Glutamatergic neuron (in vitro differentiated cells): ENCODE measurements around the gene SOWAHA. TPM values are rescaled to one million over a fixed set of nuclear protein-coding genes. Genes with fewer than 3 reads are reported as not detected.

Experiments used
- DNase-seq: peaks from one replicate; pipeline ENCODE4 v3.0.0; 2022
- H3K27ac Mint-ChIP-seq: one replicate; pipeline ENCODE4 v1.8.0; 2020; ENCODE audit warnings: mild to moderate bottlenecking, mixed read lengths, inconsistent platforms; ENCODE audit not compliant: unreplicated experiment
- H3K27me3 Mint-ChIP-seq: one replicate; pipeline ENCODE4 v1.8.0; 2020; ENCODE audit warnings: mild to moderate bottlenecking, moderate library complexity, mixed read lengths, inconsistent platforms; ENCODE audit not compliant: unreplicated experiment
- H3K36me3 Mint-ChIP-seq: one replicate; pipeline ENCODE4 v1.8.0; 2020; ENCODE audit warnings: mild to moderate bottlenecking, mixed read lengths, inconsistent platforms; ENCODE audit not compliant: unreplicated experiment
- H3K4me1 Mint-ChIP-seq: one replicate; pipeline ENCODE4 v1.8.0; 2020; ENCODE audit warnings: mild to moderate bottlenecking, low read depth, mixed read lengths, inconsistent platforms; ENCODE audit not compliant: unreplicated experiment
- H3K4me3 Mint-ChIP-seq: one replicate; pipeline ENCODE4 v1.8.0; 2020; ENCODE audit warnings: mild to moderate bottlenecking, mixed read lengths, inconsistent platforms; ENCODE audit not compliant: unreplicated experiment
- H3K9me3 Mint-ChIP-seq: one replicate; pipeline ENCODE4 v1.8.0; 2020; ENCODE audit warnings: mild to moderate bottlenecking, moderate library complexity, mixed read lengths, inconsistent platforms; ENCODE audit not compliant: unreplicated experiment
- CTCF ChIP-seq: fragments of 200-600 bp; sonication (generic); IDR thresholded peaks from one replicate; pipeline ENCODE4 v1.5.0; 2021; ENCODE audit not compliant: partially characterized antibody, unreplicated experiment
- total RNA-seq: library from RNA; stranded (reverse); fragmentation: NEBNext Ultra II Directional; extraction: Animal tissue kit (Norgen Biotek cat#: 25700); gene quantifications from one replicate; pipeline ENCODE4 v1.2.1, GENCODE V29; 2021; ENCODE audit not compliant: unreplicated experiment

The SOWAHA gene
- total RNA-seq, 1 donor from 2014 or later: 0.12 TPM

- peaks cover 14% of the 10 kb centered on the region for H3K27me3 Mint-ChIP-seq
- TF ChIP-seq CTCF: no peak
- H3K36me3 Mint-ChIP-seq: no peaks in the 10 kb centered on the region
- no peak overlapping the region for H3K27ac Mint-ChIP-seq
- H3K4me3 Mint-ChIP-seq: no peak overlapping the region
- DNase-seq: no peak
- peaks cover 6% of the 10 kb centered on the region for H3K4me1 Mint-ChIP-seq
- peaks cover 3% of the 10 kb centered on the region for H3K9me3 Mint-ChIP-seq
Observed at GRCh38 chr5:132771503-132771998, 41.6 kb upstream of the SOWAHA start.

- H3K9me3 Mint-ChIP-seq: no peaks in the 10 kb centered on the region
- no peak for DNase-seq
- peaks cover 6% of the 10 kb centered on the region for H3K4me1 Mint-ChIP-seq
- no peak overlapping the region for H3K27ac Mint-ChIP-seq
- no peaks in the 10 kb centered on the region for H3K36me3 Mint-ChIP-seq
- TF ChIP-seq CTCF: no peak
- peaks cover 12% of the 10 kb centered on the region for H3K27me3 Mint-ChIP-seq
- H3K4me3 Mint-ChIP-seq: no peak overlapping the region
Observed at GRCh38 chr5:132772291-132773070, 40.6 kb upstream of the SOWAHA start.

GRCh38 chr5:132773114-132773513 is 40.0 kb upstream of the SOWAHA start:
- peaks cover 10% of the 10 kb centered on the region for H3K4me1 Mint-ChIP-seq
- H3K27ac Mint-ChIP-seq: no peak overlapping the region
- DNase-seq: no peak
- no peak overlapping the region for H3K4me3 Mint-ChIP-seq
- peaks cover 12% of the 10 kb centered on the region for H3K27me3 Mint-ChIP-seq
- H3K9me3 Mint-ChIP-seq: no peaks in the 10 kb centered on the region
- H3K36me3 Mint-ChIP-seq: no peaks in the 10 kb centered on the region
- TF ChIP-seq CTCF: no peak

GRCh38 chr5:132773601-132774355 is 39.3 kb upstream of the SOWAHA start:
- peaks cover 12% of the 10 kb centered on the region for H3K27me3 Mint-ChIP-seq
- H3K27ac Mint-ChIP-seq: no peak overlapping the region
- no peaks in the 10 kb centered on the region for H3K36me3 Mint-ChIP-seq

More at GRCh38 chr5:132773601-132774355, 39.3 kb upstream of the SOWAHA start:
- Mint-ChIP-seq H3K4me1 (peaks cover 10% of the 10 kb centered on the region), H3K4me3 (no peak overlapping the region), H3K9me3 (no peaks in the 10 kb centered on the region)
- no peak for TF ChIP-seq CTCF
- no peak for DNase-seq
